Retinal pigment epithelial cell (primary cell): ENCODE data around the gene DYNLT3.
A peak's percentile ranks its signal among the peaks of the same experiment; 100 is the strongest.

ENCODE experiments used
- DNase-seq: peaks from one replicate; pipeline ENCODE4 v3.0.0-alpha.2; 2010; ENCODE audit warnings: low read depth
- H3K4me3 ChIP-seq: 2 replicates; pipeline ENCODE4 v1.5.1; 2011; ENCODE audit warnings: mild to moderate bottlenecking, low read length, control low read depth, moderate library complexity
- TF ChIP-seq, protein P1 (sequence below): conservative IDR thresholded peaks from 2 replicates; pipeline ENCODE4 v1.5.1; 2011; ENCODE audit warnings: low read depth, low read length, control low read depth, inconsistent platforms

DYNLT3 gene, protein sequence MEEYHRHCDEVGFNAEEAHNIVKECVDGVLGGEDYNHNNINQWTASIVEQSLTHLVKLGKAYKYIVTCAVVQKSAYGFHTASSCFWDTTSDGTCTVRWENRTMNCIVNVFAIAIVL

DNA sequence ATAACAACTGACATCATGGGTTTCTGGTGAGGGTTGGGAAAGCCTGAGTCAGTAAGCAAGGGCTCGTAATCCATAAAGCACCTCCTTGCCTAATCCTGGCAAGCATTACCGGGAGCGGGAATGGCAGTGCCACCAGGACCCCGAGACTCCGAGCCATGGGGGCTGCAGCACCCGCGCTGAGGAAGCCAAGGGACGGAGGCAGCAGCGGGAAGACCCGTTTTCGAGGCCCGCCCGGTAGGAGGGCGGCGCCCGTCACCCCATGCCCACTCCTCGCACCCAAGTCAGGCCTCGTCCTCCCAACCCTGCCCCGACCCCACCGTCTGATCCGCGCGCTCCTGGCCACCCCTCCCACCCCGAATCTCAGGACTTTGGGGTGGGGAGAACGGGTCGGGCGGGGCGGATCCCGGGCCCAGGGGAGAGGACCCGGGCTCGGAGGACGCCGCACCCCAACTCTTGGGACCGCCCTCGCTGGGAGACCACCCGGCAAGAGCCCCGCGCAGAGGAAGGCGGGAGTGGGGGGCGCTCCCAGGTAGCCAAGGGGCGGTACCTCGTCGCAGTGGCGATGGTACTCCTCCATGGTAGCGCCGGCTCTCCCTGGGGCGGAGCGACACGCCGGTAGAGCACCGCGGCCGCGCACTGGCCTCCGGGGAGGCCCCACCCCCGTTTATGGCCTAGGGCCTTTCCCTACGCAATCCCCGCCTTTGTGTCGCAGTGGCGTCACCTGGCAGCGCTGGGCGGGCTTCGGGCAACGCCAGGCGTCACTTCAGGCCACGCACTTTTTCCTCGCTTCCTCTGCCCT, at the start of gene DYNLT3:
TSS of gene DYNLT3 (minus strand) at position 638 of the 799 bp plus-strand sequence. CDS start at position 577, 61 bp downstream.
- TF ChIP-seq, protein P1, sequence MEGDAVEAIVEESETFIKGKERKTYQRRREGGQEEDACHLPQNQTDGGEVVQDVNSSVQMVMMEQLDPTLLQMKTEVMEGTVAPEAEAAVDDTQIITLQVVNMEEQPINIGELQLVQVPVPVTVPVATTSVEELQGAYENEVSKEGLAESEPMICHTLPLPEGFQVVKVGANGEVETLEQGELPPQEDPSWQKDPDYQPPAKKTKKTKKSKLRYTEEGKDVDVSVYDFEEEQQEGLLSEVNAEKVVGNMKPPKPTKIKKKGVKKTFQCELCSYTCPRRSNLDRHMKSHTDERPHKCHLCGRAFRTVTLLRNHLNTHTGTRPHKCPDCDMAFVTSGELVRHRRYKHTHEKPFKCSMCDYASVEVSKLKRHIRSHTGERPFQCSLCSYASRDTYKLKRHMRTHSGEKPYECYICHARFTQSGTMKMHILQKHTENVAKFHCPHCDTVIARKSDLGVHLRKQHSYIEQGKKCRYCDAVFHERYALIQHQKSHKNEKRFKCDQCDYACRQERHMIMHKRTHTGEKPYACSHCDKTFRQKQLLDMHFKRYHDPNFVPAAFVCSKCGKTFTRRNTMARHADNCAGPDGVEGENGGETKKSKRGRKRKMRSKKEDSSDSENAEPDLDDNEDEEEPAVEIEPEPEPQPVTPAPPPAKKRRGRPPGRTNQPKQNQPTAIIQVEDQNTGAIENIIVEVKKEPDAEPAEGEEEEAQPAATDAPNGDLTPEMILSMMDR, result no peak
- peak within 1 kb of the TSS; percentile 66 for H3K4me3 ChIP-seq
- peak; percentile 44 for DNase-seq

DNA sequence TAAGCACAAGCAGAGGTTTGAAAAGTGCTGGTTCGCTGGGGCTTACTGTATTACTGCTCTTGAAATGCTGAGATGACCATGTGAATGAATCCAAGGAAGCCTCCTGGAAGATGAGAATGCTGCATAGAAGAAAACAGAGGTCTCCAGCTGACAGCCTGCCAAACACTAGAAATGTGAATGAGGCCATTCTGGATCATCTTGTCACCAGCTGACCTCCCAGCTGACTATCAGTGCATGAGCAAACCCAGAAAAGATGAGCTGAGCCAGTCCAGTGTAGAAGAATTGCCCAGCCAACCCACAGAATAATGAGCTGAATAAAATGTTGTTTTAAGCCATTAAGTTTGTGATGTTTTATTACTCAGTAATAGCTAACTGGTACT, 49.1 kb upstream of the DYNLT3 start:
- no peak for DNase-seq
- H3K4me3 ChIP-seq, result no peak overlapping the region
- TF ChIP-seq, protein P1, result no peak

DNA sequence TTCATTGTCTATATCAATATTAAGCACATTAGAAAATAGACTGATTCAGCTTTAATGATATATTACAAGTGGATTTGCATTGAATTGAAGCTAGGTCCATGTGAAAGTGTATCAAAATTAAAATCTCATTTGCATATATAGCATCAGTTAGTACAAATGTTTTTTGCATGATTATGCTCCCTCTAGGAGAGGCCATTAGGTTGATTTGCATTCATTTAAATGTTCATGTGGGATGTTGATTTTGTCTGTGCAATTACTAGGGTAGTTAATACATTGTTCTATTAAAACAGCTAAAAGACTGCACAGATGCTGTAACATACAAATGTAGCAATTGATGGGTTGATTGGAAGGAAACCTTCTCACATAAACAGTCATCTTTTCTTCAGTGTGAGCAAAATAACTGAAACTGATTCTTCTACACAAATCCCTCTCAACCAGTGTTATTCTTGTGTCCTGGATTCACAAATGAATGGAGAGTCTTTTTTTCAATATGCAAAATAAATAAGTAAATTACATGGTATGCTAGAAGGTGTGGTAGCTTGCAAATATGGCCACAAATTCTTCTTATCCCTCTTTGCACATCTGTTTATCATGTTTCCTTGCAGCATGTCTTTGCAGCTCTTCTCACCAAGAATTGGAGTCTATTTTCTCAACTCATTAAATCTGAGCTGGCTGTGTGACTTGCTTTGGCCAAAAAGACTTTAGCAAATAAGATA, 48.6 kb upstream of the DYNLT3 start:
- TF ChIP-seq, protein P1, result no peak
- DNase-seq, result no peak
- no peak overlapping the region for H3K4me3 ChIP-seq

DNA sequence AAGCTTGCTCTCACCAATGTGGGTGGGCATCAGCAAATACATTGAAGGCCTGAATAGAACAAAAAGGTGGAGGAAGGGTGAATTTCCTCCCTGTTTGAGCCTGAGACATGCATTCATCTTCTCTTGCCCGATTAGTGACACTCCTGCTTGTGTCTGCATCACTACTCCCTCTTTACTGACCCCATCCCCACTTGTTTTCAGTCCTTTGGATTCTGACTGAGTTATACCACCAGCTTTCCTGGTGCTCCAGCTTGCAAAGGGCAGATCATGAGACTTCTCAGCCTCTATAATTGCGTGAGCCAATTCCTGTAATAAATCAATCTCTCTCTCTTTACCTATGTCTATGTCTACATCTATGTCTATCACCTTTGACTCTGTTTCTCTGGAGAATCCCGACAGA, 47.4 kb upstream of the DYNLT3 start:
- TF ChIP-seq, protein P1, result no peak
- DNase-seq, result no peak
- H3K4me3 ChIP-seq, result no peak overlapping the region

DNA sequence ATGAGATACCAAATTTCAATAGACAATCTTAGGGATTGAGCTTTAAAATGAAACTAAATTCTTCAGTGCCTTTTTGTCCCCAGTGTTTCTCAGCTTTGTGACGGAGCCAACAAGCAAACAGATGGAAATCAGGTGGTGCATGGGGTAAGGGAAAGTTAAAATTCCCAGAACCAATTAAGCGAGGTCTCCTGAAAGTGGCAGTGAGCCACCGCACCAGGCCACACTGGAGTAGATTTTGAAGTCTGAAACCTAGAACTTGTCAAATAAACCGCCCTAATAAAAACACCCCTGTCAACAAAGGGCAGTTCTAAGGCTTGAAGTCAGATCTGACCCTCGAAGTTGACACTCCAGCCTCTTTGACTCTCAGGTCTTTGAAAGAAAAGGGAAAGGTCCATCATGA, 40.6 kb upstream of the DYNLT3 start:
- DNase-seq, result no peak
- no peak overlapping the region for H3K4me3 ChIP-seq
- TF ChIP-seq, protein P1, result no peak

DNA sequence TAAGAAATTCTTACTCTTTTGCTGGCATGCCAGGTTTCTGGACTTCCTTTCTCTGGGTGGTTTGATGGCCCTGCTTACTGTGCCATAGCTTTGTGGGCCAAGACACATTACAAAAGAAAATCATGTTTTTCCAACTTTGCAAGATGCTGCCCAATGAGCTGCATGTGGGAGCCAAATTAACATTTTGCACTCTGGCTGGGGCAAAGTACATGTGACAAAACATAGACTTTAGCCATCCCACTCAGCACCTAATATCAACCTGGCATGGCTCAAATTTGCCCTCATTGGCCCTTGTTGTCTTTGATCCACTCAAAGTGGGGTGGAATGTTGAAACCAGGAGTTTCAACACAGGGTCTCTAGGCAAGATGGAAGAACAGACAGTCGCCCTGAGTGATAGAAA, 40.0 kb upstream of the DYNLT3 start:
- TF ChIP-seq, protein P1, result no peak
- DNase-seq, result no peak
- no peak overlapping the region for H3K4me3 ChIP-seq
